Measurements from ENCODE around the gene TMEM273.

TMEM273 gene

GRCh38 chr10:49187950-49188761 is at the start of gene TMEM273:
TMEM273 (minus strand) TSS chr10:49188391; CDS start chr10:49188336, 55 bp downstream.
- no peak for DNase-seq

GRCh38 chr10:49237985-49238384 is 49.8 kb upstream of the TMEM273 start:
- DNase-seq = no peak

- no peak for DNase-seq
Observed at GRCh38 chr10:49235392-49235791, 47.2 kb upstream of the TMEM273 start.

GRCh38 chr10:49231086-49231820 is 43.1 kb upstream of the TMEM273 start:
- no peak for DNase-seq

GRCh38 chr10:49230004-49230403 is 41.8 kb upstream of the TMEM273 start:
- peak; percentile 58 for DNase-seq

- no peak for DNase-seq
Observed at GRCh38 chr10:49228677-49229076, 40.5 kb upstream of the TMEM273 start.

- DNase-seq = no peak
Observed at GRCh38 chr10:49227406-49227805, 39.2 kb upstream of the TMEM273 start.

GRCh38 chr10:49226594-49226993 is 38.4 kb upstream of the TMEM273 start:
- DNase-seq = no peak

GRCh38 chr10:49225218-49225876 is 37.2 kb upstream of the TMEM273 start:
- DNase-seq = no peak

GRCh38 chr10:49223205-49223604 is 35.0 kb upstream of the TMEM273 start:
- no peak for DNase-seq

- no peak for DNase-seq
Observed at GRCh38 chr10:49222170-49222569, 34.0 kb upstream of the TMEM273 start.

GRCh38 chr10:49220679-49221078 is 32.5 kb upstream of the TMEM273 start:
- no peak for DNase-seq

GRCh38 chr10:49220031-49220430 is 31.8 kb upstream of the TMEM273 start:
- no peak for DNase-seq

- no peak for DNase-seq
Observed at GRCh38 chr10:49219248-49219647, 31.1 kb upstream of the TMEM273 start.

- DNase-seq = no peak
Observed at GRCh38 chr10:49218480-49218879, 30.3 kb upstream of the TMEM273 start.

- DNase-seq = no peak
Observed at GRCh38 chr10:49217645-49218044, 29.5 kb upstream of the TMEM273 start.

- no peak for DNase-seq
Observed at GRCh38 chr10:49213211-49213610, 25.0 kb upstream of the TMEM273 start.

GRCh38 chr10:49212783-49213182 is 24.6 kb upstream of the TMEM273 start:
- no peak for DNase-seq

- DNase-seq = no peak
Observed at GRCh38 chr10:49212076-49212475, 23.9 kb upstream of the TMEM273 start.

GRCh38 chr10:49208996-49209395 is 20.8 kb upstream of the TMEM273 start:
- DNase-seq = no peak

GRCh38 chr10:49207936-49208487 is 19.8 kb upstream of the TMEM273 start:
- DNase-seq = peak; percentile 25

- no peak for DNase-seq
Observed at GRCh38 chr10:49207113-49207512, 18.9 kb upstream of the TMEM273 start.

- no peak for DNase-seq
Observed at GRCh38 chr10:49205206-49205605, 17.0 kb upstream of the TMEM273 start.
